ENCODE data around the gene BSN.

The BSN gene

GRCh38 chr3:49654176-49654825 is 100.0 kb downstream of the BSN start:
- no peak overlapping the region for H3K4me3 ChIP-seq (ENCODE audit: low read depth, low read length)
- no peak for TF ChIP-seq ZNF426 (tag by site-specific recombination; IDR thresholded peaks at IDR 0.05)
- no peak for TF ChIP-seq ZNF791 (tag by site-specific recombination; IDR thresholded peaks at IDR 0.05)
- no peak for TF ChIP-seq ZNF654 (tag by site-specific recombination; IDR thresholded peaks at IDR 0.05; ENCODE audit: low read depth)
- no peak for TF ChIP-seq ZNF747 (tag by site-specific recombination; IDR thresholded peaks at IDR 0.05)
- no peak for TF ChIP-seq ZNF621 (tag by site-specific recombination; IDR thresholded peaks at IDR 0.05)
- H3K27ac ChIP-seq (ENCODE audit: extremely low read depth, low read depth, low read length): no peak overlapping the region
- H3K9me3 ChIP-seq (ENCODE audit: control insufficient read depth, insufficient read depth, low read depth, low read length): no peaks in the 10 kb centered on the region
- ChIA-PET POLR2A (no interaction called here), CTCF (no interaction called here)
- no peaks in the 10 kb centered on the region for H3K4me1 ChIP-seq (ENCODE audit: control insufficient read depth, insufficient read depth, low read length)
- H3K36me3 ChIP-seq (ENCODE audit: control insufficient read depth in 2 of 2, insufficient read depth in 1 of 2, low read length in 2 of 2): no peaks in the 10 kb centered on the region

GRCh38 chr3:49654955-49655556 is 100.8 kb downstream of the BSN start:
- POLR2A ChIA-PET: no interaction called here
- Histone ChIP-seq H3K27ac (ENCODE audit: extremely low read depth, low read depth, low read length) (no peak overlapping the region), H3K4me3 (ENCODE audit: low read depth, low read length) (no peak overlapping the region), H3K4me1 (ENCODE audit: control insufficient read depth, insufficient read depth, low read length) (no peaks in the 10 kb centered on the region), H3K9me3 (ENCODE audit: control insufficient read depth, insufficient read depth, low read depth, low read length) (no peaks in the 10 kb centered on the region), H3K36me3 (ENCODE audit: control insufficient read depth in 2 of 2, insufficient read depth in 1 of 2, low read length in 2 of 2) (no peaks in the 10 kb centered on the region)
- peak; percentile 52; the same call in 1 of the 2 replicates for TF ChIP-seq ZIC2 (tag by site-specific recombination; IDR thresholded peaks at IDR 0.05)
- TF ChIP-seq ZNF704 (tag by site-specific recombination; IDR thresholded peaks at IDR 0.05): no peak
- CTCF ChIA-PET: no interaction called here

- Histone ChIP-seq H3K4me3 (ENCODE audit: low read depth, low read length) (no peak overlapping the region), H3K27ac (ENCODE audit: extremely low read depth, low read depth, low read length) (no peak overlapping the region), H3K9me3 (ENCODE audit: control insufficient read depth, insufficient read depth, low read depth, low read length) (no peaks in the 10 kb centered on the region), H3K36me3 (ENCODE audit: control insufficient read depth in 2 of 2, insufficient read depth in 1 of 2, low read length in 2 of 2) (no peaks in the 10 kb centered on the region), H3K4me1 (ENCODE audit: control insufficient read depth, insufficient read depth, low read length) (no peaks in the 10 kb centered on the region)
- TF ChIP-seq SALL2 (tag by site-specific recombination; IDR thresholded peaks at IDR 0.05; ENCODE audit: borderline replicate concordance): no peak
- TF ChIP-seq ZNF518A (tag by site-specific recombination; conservative IDR thresholded peaks at IDR 0.05; ENCODE audit: low read depth): no peak
- TF ChIP-seq ZNF626 (tag by site-specific recombination; IDR thresholded peaks at IDR 0.05): no peak
- no peak for TF ChIP-seq KLF17 (tag by site-specific recombination; IDR thresholded peaks at IDR 0.05)
- no peak for TF ChIP-seq ZSCAN5A (tag by site-specific recombination; IDR thresholded peaks at IDR 0.05)
- ChIA-PET POLR2A (no interaction called here), CTCF (interaction anchor here (0.7 to 2.3 kb wide), 2 partner anchors 16 to 72 kb away, joined by 4 to 6 read pairs; no protein-coding TSS in a partner anchor)
Measured at GRCh38 chr3:49655731-49656285, 101.5 kb downstream of the BSN start.
